ENCODE results near the gene SCG3. TPM values are rescaled to one million over a fixed set of nuclear protein-coding genes. Genes with fewer than 3 reads are reported as not detected.

The SCG3 gene
- total and polyA plus RNA-seq, 2 donors (not counting 1 experiment from before 2014, with no cell fraction given): not detected

DNA sequence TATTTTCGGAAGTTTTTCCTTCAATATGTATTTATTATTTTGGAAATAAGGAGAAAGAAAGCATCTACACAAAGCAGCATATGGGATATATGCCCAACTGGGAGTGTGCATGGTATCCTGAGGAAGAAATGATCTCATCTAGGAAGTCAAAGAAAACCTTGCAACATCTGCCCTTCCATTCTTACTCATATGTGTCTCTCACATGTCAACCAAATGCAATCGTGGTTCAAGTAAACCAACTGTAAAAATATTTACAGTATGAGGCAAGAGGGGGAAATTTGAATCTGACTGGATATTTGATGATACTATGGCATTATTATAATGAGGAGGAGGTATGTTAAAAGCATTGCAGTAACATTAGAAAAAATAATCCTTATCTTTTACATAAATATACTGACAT is 3.2 kb upstream of the SCG3 start:
- Mint-ChIP-seq H3K27ac (no peak overlapping the region), H3K4me1 (no peaks in the 10 kb centered on the region), H3K9me3 (ENCODE audit: insufficient read depth) (no peaks in the 10 kb centered on the region), H3K27me3 (peaks cover 45% of the 10 kb centered on the region), H3K4me3 (no peak overlapping the region)
- Histone ChIP-seq H3K9ac (ENCODE audit: low read length) (no peak overlapping the region), H3K4me1 (ENCODE audit: control insufficient read depth in 2 of 2, insufficient read depth in 2 of 2, low read length in 2 of 2) (peaks cover 4 to 7% of the 10 kb centered on the region in 2 donors), H3K36me3 (replicated peaks in 1 of 2; ENCODE audit: control extremely low read depth in 1 of 2, control insufficient read depth in 1 of 2, extremely low read depth in 1 of 2, insufficient read depth in 2 of 2, low read length in 1 of 2) (no peaks in the 10 kb centered on the region), H3K27me3 (replicated peaks in 1 of 4; ENCODE audit: control extremely low read depth in 1 of 4, control insufficient read depth in 3 of 4, insufficient read depth in 4 of 4, low read length in 3 of 4) (peaks cover 3 to 20% (median 16%) of the 10 kb centered on the region in 4 experiments), H3K27ac (ENCODE audit: low read length in 2 of 2) (no peak overlapping the region), H3K9me3 (ENCODE audit: control extremely low read depth in 1 of 3, control insufficient read depth in 2 of 3, insufficient read depth in 1 of 3, low read length in 2 of 3) (peaks cover 0 to 8% (median 0%) of the 10 kb centered on the region in 3 donors), H3K79me2 (ENCODE audit: control insufficient read depth, insufficient read depth, low read length) (no peaks in the 10 kb centered on the region), H3K4me2 (replicated peaks; ENCODE audit: low read depth, low read length, poor library complexity, severe bottlenecking) (no peak overlapping the region), H2AFZ (ENCODE audit: insufficient read depth, low read depth, low read length, poor library complexity, severe bottlenecking) (no peak overlapping the region), H4K20me1 (ENCODE audit: control insufficient read depth, insufficient read depth, low read length, poor library complexity, severe bottlenecking) (no peaks in the 10 kb centered on the region), H3K4me3 (ENCODE audit: control extremely low read depth in 1 of 5, extremely low read depth in 1 of 5, insufficient read depth in 1 of 5, low read depth in 2 of 5, low read length in 4 of 5) (no peak overlapping the region)
- WGBS (ENCODE audit: insufficient coverage): no CpG with 5 or more reads among the region's 2 CpGs
- ATAC-seq (ENCODE audit: low read depth) (no peak), DNase-seq (no peak)
- TF ChIP-seq EZH2 (IDR thresholded peaks at IDR 0.05; ENCODE audit: borderline replicate concordance, insufficient read depth, low read depth, low read length, poor library complexity, severe bottlenecking): no peak
- TF ChIP-seq, protein P1, sequence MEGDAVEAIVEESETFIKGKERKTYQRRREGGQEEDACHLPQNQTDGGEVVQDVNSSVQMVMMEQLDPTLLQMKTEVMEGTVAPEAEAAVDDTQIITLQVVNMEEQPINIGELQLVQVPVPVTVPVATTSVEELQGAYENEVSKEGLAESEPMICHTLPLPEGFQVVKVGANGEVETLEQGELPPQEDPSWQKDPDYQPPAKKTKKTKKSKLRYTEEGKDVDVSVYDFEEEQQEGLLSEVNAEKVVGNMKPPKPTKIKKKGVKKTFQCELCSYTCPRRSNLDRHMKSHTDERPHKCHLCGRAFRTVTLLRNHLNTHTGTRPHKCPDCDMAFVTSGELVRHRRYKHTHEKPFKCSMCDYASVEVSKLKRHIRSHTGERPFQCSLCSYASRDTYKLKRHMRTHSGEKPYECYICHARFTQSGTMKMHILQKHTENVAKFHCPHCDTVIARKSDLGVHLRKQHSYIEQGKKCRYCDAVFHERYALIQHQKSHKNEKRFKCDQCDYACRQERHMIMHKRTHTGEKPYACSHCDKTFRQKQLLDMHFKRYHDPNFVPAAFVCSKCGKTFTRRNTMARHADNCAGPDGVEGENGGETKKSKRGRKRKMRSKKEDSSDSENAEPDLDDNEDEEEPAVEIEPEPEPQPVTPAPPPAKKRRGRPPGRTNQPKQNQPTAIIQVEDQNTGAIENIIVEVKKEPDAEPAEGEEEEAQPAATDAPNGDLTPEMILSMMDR (IDR thresholded peaks at IDR 0.05): no peak
- CTCF ChIA-PET: no interaction called here
- POLR2A ChIA-PET: no interaction called here
- intact Hi-C loops (cut with micrococcal nuclease): no loop called here

DNA sequence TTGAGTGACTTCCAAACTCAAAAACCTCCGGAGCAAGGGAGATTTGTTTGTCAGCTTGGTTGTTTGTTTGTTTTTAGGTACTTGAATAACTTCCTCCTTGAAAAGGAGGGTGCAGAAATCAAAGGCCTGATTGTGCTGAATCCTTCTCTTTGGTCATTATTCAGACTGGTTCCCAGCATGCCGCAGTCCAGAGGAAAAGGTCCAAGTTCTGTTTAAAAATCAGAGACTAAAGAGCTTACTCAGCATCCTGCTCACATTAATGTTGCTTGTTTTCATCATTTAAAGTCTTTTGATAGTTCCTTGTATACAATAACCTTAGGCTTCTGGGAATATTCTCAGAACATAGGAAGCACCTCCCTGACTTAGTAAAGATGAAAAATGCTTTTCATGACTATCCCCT is 982 bp upstream of the SCG3 start:
- peaks cover 59% of the 10 kb centered on the region for H3K27me3 Mint-ChIP-seq
- ATAC-seq (ENCODE audit: low read depth) (no peak), DNase-seq (no peak)
- TF ChIP-seq, protein P1 (IDR thresholded peaks at IDR 0.05): no peak
- no peak for TF ChIP-seq EZH2 (IDR thresholded peaks at IDR 0.05; ENCODE audit: borderline replicate concordance, insufficient read depth, low read depth, low read length, poor library complexity, severe bottlenecking)
- POLR2A ChIA-PET: no interaction called here
- H3K4me1 ChIP-seq (ENCODE audit: control insufficient read depth in 2 of 2, insufficient read depth in 2 of 2, low read length in 2 of 2): peaks cover 4 to 7% of the 10 kb centered on the region in 2 donors
- no peaks in the 10 kb centered on the region for H3K36me3 ChIP-seq (replicated peaks in 1 of 2; ENCODE audit: control extremely low read depth in 1 of 2, control insufficient read depth in 1 of 2, extremely low read depth in 1 of 2, insufficient read depth in 2 of 2, low read length in 1 of 2)
- intact Hi-C loops (cut with micrococcal nuclease): no loop called here
- H3K4me3 Mint-ChIP-seq: no peak overlapping the region
- H2AFZ ChIP-seq (ENCODE audit: insufficient read depth, low read depth, low read length, poor library complexity, severe bottlenecking): no peak overlapping the region
- WGBS (ENCODE audit: insufficient coverage): 20% methylated on average over 1 of the region's 2 CpGs
- H3K27ac Mint-ChIP-seq: no peak overlapping the region
- peaks cover 3 to 22% (median 19%) of the 10 kb centered on the region in 4 experiments for H3K27me3 ChIP-seq (replicated peaks in 1 of 4; ENCODE audit: control extremely low read depth in 1 of 4, control insufficient read depth in 3 of 4, insufficient read depth in 4 of 4, low read length in 3 of 4)
- H3K79me2 ChIP-seq (ENCODE audit: control insufficient read depth, insufficient read depth, low read length): no peaks in the 10 kb centered on the region
- no peak overlapping the region for H3K27ac ChIP-seq (ENCODE audit: low read length in 2 of 2)
- CTCF ChIA-PET: interaction anchor here (1.5 to 3.1 kb wide), 2 partner anchors 30 to 96 kb away, joined by 5 to 17 read pairs; no protein-coding TSS in a partner anchor
- H3K4me1 Mint-ChIP-seq: no peaks in the 10 kb centered on the region
- no peak overlapping the region for H3K4me2 ChIP-seq (replicated peaks; ENCODE audit: low read depth, low read length, poor library complexity, severe bottlenecking)
- peaks cover 0 to 8% (median 0%) of the 10 kb centered on the region in 3 donors for H3K9me3 ChIP-seq (ENCODE audit: control extremely low read depth in 1 of 3, control insufficient read depth in 2 of 3, insufficient read depth in 1 of 3, low read length in 2 of 3)
- no peaks in the 10 kb centered on the region for H3K9me3 Mint-ChIP-seq (ENCODE audit: insufficient read depth)
- H3K4me3 ChIP-seq (ENCODE audit: control extremely low read depth in 1 of 5, extremely low read depth in 1 of 5, insufficient read depth in 1 of 5, low read depth in 2 of 5, low read length in 4 of 5): no peak overlapping the region
- H3K9ac ChIP-seq (ENCODE audit: low read length): no peak overlapping the region
- no peaks in the 10 kb centered on the region for H4K20me1 ChIP-seq (ENCODE audit: control insufficient read depth, insufficient read depth, low read length, poor library complexity, severe bottlenecking)
